GM15510 (cell line): ENCODE results near the gene FDXACB1.
A peak's percentile ranks its signal among the peaks of the same experiment; 100 is the strongest.

Experiments
- POLR2A ChIP-seq: IDR thresholded peaks from 3 replicates; pipeline ENCODE4 v1.6.1; 2011; ENCODE audit warnings: borderline replicate concordance; ENCODE audit not compliant: insufficient read length; ENCODE audit errors: extremely low read depth

FDXACB1 gene, protein sequence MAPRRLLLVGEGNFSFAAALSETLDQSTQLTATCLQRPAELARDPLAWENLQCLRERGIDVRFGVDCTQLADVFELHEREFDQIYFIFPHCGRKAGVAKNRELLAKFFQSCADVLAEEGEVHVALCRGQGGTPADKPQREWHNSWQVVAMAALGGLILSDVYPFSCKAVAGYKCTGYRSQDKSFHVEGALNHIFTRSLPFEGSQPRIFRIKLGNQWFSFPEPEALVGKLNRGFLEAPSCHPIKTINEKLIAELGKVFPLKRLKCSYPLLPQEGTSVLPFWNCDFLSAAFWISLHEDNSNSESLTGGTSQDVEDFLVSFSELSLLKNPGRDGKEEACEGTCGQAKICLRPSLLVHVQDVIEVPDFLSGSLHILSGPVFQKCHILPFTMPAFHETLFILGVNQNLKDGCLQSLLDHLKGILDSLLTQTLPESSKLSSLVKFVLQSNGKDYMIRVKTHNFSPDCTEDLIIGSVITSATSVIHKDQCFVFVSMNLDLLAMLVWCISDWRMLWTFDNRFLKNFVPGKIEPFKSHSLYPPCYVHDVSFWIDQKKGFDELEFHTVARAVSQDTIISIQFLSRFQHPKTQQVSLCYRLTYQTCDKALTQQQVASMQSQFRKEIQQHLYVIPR

DNA sequence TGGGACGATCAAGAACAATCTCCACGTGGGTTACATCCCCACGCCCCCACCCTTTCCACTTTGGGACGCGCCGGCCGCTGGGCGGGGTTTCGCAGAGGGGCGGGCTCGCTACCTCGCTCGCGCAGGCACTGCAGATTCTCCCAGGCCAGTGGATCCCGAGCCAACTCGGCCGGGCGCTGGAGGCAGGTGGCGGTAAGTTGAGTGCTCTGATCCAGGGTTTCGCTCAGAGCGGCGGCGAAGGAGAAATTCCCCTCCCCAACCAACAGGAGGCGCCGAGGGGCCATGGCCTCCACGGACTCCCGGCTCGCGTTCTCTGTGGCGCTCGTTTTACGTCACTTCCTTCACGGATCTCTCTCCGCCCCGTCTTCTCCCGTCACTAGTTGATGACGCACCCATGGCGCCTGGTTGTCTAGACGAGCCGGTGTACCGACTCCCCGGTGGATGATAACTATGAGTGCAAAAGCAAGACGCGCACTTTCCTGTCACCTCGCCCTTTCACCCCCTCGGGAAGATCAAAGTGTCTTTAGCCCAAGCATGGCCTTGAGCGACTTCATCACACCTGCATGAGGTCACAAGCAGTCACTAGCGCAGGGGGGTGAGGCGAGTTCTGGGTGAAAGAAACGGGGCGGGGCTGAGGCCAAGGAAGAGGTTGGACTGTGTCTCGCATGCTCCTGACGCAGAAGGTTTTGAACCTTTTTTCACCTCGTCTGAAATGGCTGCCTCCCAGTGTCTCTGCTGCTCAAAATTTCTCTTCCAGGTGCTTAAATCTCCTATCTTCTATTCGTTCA is at the start of gene FDXACB1, which contains the start of gene CFAP68:
Gene FDXACB1 (minus strand): TSS at position 317 of the 788 bp plus-strand sequence. CDS start 33 bp downstream, at position 284.
Gene CFAP68 (plus strand): TSS at position 693 of the 788 bp plus-strand sequence. CDS start 20 bp downstream, at position 713.
- peak; percentile 62 for TF ChIP-seq POLR2A

DNA sequence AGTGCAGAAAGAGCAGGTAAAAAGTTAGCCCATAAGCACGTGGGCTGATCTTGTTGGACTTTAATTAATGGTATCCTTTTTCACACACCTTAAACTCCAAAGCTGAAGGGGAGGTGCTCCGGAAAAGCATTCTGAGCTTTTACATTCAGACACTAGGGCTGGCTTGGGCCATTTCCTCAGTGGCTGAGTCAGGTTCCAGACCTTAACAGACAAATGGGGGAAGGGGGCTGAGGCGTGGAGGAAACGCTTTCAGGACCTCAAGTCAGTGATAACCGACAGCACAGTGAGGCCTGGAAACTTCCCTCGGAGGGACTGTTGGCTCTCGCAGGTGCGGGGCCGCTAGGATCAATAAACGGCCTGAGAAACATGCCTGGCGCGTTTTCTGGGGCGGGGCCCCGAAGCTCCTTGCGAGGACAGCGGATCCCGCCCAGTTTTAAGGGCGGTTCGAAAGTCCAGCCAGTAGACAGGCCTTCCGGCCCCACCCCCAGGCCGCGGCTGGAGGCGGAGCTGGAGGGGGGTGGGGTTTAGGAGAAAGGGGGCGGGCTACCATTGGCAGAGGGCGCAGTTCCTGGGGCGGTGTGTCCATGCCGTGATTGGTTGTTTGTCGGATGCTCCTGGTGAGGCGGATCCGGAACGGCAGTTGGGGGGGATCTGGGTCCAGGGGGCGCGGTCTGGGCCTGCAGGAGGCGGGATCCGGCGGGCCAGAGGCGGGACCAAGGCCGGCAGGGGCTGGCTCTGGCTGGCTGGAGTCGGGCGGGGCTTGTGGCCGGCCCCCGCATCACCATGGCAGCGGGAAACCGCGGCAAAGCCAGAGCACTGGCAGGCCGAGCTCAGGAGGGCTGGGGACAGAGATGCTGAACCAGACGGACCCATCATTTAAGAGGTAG is 47.8 kb upstream of the FDXACB1 start:
- TF ChIP-seq POLR2A: peak; percentile 83

DNA sequence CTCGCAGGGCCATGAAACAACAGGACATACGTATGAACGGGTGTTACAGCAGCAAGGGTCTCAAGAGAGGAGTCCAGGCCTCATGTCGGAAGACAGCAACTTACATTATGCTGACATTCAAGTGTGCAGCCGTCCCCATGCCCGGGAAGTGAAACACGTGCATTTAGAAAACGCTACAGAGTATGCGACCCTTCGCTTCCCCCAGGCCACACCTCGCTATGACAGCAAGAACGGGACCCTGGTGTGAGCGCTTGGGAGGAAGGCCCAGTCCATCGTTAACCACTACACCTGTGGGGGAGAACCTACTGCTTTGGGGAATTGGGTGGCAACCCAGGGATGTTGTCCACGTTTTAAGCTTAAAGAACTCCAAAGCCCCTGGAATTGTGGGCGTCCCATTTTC is 47.0 kb upstream of the FDXACB1 start:
- no peak for TF ChIP-seq POLR2A

DNA sequence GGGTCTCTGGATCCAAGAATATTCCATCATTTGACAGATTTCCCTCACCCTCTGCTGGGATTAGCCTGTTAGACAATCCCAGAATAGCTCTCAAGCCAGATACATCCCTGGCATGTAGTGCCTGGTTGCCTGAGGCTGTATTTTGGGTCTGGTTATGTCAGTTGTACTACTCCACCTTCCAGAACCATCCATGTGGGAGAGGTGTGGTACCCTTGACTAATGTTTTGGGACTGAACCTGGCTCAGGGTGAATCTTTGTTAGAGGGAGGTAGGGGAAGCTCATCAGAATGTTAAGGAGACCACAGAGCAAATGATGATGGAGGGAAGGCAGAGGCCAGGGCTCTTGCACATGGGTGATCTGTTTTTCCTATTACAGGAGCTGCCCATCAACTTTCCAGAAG is 45.0 kb upstream of the FDXACB1 start:
- no peak for TF ChIP-seq POLR2A

DNA sequence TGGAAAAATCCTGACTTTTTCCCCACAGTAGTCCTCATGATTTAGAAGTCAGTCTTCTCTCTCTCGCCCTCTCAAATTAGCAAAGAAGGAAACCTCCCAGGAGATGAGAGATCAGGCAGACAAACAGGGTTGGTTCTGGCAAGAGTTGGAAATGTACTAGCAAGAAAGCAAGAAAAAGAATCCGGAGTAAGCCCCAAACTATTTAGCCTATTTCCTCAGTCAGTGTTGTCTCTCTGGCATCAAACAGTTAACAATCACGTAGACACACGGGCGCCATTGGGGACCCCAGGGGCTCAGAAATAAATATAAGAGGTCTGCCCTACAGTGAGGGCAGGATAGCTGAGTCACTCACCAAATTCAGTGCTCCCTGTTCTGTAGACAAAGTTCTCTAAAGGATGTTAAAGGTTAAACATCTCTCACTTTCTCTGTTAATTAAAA is 44.4 kb upstream of the FDXACB1 start:
- TF ChIP-seq POLR2A: no peak

DNA sequence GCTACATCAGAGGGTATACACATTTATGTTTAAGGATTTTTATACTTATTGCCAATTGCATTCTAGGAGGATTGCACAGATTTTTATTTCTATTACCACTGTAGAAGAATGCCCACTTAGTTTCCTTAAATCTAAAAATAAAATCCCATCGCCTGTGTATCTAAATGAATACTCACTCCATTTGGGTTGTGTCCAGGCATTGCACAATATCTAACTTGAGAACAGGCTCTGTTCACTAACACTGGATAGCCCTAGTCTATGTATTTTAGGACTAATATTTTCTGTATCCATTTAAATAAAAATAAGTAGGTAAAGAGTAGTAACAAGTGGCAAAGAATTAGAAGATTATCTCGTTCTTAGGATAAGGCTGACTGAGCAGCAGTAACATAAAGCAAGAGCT is 43.8 kb upstream of the FDXACB1 start:
- no peak for TF ChIP-seq POLR2A

DNA sequence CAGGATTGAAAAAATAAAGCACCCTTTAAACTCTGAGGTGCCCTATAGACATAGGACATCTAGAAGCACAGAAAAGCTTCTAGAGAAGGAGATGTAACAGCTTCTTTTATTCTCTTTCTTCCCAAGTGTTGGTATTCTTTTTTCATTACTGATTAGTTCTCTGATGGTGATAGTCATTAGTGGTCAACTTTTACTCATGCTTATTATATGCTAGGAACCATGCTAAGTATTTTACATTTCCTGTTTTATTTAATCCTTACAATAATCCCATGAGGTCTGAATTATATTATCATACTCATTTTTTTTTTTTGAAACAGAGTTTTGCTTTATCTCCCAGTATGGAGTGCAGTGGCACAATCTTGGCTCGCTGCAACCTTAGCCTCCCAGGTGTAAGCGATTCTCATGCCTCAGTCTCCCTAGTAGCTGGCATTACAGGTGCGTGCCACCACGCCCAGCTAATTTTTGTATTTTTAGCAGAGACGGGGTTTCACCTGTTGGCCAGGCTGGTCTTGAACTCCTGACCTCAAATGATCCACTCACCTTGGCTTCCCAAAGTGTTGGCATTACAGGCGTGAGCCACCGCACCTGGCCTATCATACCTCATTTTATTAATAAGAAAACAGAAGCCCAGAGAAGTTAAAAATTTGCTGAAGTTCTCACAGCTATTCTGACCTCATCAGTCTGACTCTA is 42.7 kb upstream of the FDXACB1 start:
- no peak for TF ChIP-seq POLR2A

DNA sequence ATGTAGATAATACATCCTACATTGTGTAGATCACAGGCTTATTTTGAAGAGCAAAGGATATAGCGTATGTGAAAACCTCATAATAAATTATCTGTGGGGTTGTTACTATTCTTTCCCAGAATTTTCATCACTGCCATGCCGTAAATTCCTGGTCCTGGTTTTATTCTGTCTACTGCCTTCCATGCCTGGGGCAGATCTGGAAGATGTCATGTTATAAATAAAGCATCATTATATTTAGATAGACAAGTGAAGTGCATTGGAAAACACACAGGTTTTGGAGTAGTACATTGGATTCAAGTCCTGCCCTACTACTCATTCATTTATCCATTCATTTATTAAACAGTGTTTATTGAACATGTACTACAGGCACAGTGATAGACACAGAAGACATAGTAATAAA is 41.9 kb upstream of the FDXACB1 start:
- no peak for TF ChIP-seq POLR2A

DNA sequence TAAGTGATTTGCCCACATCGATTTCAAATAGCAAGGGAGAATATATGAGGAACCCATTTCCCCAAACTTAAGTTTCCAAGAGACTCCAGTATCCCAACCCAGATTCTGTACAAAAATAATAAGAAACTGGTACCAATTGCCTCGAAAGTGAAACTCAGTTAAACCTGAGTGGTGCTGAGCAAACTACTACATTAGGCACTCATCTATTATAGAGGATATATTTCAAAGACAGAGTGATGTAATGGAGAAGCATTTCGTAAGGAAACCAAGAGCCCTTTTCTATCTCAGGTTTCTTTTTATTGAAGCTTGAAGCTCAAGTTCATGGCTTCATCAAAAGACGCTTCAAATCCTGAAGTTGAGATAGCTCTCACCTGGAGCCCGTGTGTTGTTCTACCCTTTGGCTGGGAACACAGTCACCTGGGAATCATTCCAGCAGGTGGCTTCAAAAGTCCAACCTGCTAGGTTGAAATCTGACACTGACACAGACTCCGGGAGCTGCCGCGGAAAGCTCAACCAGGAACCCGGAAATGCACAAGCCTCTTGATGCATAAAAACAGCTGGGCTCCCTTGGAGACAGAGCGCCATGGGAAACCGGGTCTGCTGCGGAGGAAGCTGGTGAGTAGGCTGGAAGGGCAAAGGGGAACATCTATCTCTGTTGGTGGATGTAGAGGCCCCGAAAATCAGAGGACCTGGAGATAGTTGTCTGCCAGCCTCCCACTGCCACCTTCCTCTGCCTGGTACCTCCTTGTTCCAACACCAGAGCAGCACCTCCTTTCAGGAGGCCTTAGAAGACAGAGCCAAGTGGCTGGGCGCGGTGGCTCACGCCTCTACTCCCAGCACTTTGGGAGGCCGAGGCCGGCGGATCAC is 39.7 kb upstream of the FDXACB1 start, which contains the start of gene C11orf52:
Gene C11orf52 (plus strand): TSS at position 524 of the 867 bp plus-strand sequence. CDS start 60 bp downstream, at position 584.
- TF ChIP-seq POLR2A: no peak

DNA sequence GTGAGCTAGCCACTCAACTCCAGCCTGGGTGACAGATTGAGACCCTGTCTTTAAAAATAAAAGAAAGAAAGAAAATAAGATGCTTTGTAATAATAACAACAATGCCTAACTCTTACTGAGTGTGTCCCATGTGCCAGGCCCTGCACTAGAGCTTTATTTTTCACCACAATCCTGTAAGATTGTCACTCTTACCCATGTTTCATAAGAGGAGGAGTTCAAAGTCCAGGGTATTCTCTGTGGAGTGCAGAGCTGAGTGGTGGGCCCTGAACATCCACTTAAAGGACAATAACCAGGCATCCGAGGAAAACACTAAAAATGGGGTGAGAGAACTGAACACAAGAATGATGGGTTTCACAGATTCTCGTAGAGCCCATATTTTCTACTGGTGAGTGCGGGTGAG is 38.8 kb upstream of the FDXACB1 start:
- no peak for TF ChIP-seq POLR2A

DNA sequence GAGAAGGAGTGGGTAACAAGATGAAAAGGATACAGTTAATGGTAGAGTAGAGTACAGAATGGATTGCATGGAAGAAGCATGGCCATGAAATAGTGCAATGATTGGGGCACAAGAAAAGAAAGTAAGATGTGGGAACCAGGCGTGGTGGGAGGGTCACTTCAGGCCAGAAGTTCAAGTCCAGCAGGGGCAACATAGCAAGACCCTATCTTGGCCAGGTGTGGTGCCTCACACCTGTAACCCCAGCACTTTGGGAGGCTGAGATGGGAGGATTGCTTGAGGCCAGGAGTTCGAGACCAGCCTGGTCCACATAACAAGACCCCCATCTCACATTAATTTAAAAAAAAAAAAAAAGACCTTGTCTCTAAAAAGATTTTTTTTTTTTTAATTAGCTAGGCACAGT is 38.3 kb upstream of the FDXACB1 start:
- TF ChIP-seq POLR2A: no peak

DNA sequence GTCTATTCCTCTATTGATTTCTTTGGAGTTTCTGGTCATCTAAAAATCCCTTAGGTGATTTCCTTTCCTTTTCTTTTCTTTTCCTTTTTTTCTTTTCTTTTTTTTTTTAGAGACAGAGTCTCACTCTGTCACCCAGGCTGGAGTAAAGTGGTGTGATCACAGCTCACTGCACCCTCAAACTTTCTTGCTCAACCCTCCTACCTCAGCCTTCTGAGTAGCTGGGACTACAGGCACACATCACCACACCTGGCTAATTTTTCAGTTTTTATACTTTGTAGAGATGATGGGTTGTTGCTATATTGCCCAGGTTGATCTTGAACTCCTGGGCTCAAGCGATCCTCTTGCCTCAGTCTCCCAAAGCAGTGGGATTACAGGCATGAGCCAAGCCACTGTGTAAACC is 37.8 kb upstream of the FDXACB1 start:
- no peak for TF ChIP-seq POLR2A
